WTC11 (cell line): ENCODE data around the gene GRIK2.

Experiments used
- CREB1 ChIP-seq: sonication (generic); formaldehyde crosslinking; IDR thresholded peaks from 2 replicates; pipeline ENCODE4 v1.8.0; 2023; ENCODE audit warnings: mild to moderate bottlenecking, missing genetic modification reagents
- CREM ChIP-seq: sonication (generic); formaldehyde crosslinking; IDR thresholded peaks from 2 replicates; pipeline ENCODE4 v1.8.1; 2022; ENCODE audit warnings: mild to moderate bottlenecking, missing genetic modification reagents, moderate library complexity
- CTCF ChIP-seq: fragments of 200-600 bp; IDR thresholded peaks from 2 replicates; pipeline ENCODE4 v1.8.0; 2022; ENCODE audit warnings: antibody characterized with exemption
- ELF4 ChIP-seq: sonication (generic); formaldehyde crosslinking; IDR thresholded peaks from 2 replicates; pipeline ENCODE4 v1.8.1; 2022; ENCODE audit warnings: low read depth, mild to moderate bottlenecking, moderate library complexity, missing genetic modification reagents
- ESRRA ChIP-seq: sonication (generic); formaldehyde crosslinking; IDR thresholded peaks from 2 replicates; pipeline ENCODE4 v1.8.1; 2022; ENCODE audit warnings: mild to moderate bottlenecking, missing genetic modification reagents, borderline replicate concordance
- IRF2 ChIP-seq: sonication (generic); formaldehyde crosslinking; IDR thresholded peaks from 2 replicates; pipeline ENCODE4 v1.8.0; 2022; ENCODE audit warnings: low read depth, missing genetic modification reagents, borderline replicate concordance
- ZNF416 ChIP-seq: fragments of 250-450 bp; sonication (Bioruptor Pico); IDR thresholded peaks from 2 replicates; pipeline ENCODE4 v1.9.0; 2021; ENCODE audit warnings: mild to moderate bottlenecking, inconsistent platforms

DNA sequence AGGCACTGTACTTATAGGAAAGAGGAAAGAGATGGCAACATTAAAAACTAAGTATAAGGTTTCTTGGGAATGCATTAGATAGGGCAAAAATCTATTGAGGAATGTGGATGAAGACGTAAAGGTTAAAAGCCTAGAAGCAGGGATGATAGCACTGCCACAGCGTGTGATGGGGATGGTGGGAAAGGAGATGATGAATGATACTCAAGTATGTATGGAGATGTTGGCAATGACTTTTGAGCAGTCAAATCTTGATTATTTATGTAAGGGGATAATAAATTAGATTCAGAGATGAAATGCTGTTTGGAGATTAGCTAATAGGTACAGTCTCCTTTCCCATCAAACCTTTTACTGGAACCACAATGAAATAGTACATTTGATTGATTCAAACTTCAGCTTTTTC, 432.8 kb downstream of the GRIK2 start:
- no peak for TF ChIP-seq CREB1 (CRISPR knock-in tag)
- no peak for TF ChIP-seq CTCF
- no peak for TF ChIP-seq IRF2
- no peak for TF ChIP-seq ZNF416 (CRISPR knock-in tag)
- TF ChIP-seq ELF4 = no peak
- no peak for TF ChIP-seq CREM
- TF ChIP-seq ESRRA (CRISPR knock-in tag) = no peak
